ENCODE data around the gene CPEB4.

Gene CPEB4

DNA sequence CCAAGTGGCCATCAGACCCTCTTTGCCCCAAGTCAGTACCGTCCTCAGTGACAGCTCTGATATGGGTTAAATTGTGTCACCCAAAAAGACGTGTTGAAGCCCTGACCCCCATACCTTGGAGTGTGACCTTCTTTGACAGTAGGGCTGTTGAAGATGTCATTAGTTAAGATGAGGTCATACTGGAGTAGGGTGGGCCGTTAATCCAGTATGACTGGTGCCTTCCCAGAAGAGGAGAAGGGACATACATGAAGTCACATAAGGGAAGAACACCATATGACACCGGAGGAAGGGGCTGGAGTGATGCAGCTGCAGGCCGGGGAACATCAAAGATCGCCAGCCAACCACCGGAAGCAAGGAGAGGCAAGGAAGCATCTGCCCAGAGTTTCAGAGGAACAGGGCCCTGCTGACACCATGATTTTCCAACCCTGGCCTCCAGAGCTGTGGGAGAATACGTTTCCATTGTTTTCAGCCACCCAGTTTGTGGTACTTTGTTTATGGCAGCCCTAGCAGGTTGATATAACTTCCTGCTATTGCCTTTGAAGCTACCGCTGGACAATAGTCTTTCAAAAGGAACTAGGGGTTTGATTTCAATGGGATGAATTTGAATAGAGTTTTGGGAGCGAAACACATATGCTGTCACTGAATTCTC lies 36.4 kb upstream of the CPEB4 start:
- H3K36me3 ChIP-seq (ENCODE audit: control insufficient read depth in 2 of 2, insufficient read depth in 2 of 2, low read length in 2 of 2) = no peaks in the 10 kb centered on the region
- no peak overlapping the region for H3K9ac ChIP-seq (ENCODE audit: low read length in 2 of 2)
- H3K9me3 ChIP-seq (ENCODE audit: control insufficient read depth in 2 of 2, low read length in 2 of 2) = peaks cover 0 to 12% of the 10 kb centered on the region in 2 donors
- no peaks in the 10 kb centered on the region for H3K4me1 ChIP-seq (ENCODE audit: control insufficient read depth, insufficient read depth, low read length)
- H3K4me3 ChIP-seq (ENCODE audit: low read length in 2 of 2) = no peak overlapping the region
- no peak overlapping the region for H3K27ac ChIP-seq (ENCODE audit: low read length)
- no peaks in the 10 kb centered on the region for H3K27me3 ChIP-seq (ENCODE audit: control insufficient read depth in 1 of 2, insufficient read depth in 2 of 2, low read length in 2 of 2)

DNA sequence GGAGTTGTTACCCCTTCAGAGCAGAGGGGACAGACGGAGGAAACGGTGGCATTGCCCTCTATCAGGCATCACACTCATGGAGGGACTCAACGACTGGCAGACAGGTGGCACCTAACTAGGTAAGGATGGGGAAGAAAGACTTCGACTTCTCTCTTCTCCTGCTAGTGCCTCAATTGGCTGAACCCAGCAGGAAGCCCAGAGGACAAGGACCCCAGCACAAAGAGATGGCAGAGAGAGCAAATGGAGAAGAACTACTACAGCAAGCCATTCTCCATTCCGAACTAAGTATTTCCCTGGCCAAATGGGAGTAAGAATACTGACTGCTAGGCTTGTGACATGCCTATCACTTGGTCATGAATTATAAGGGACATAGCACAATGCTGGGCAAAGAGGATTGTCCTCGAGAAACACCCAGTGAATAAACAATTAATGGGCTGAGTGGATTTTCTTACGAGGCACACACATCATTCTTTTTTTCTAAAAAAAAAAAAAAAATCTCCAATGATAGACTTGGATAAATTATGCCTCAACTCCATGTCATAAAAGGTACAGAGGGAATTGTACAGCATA lies 35.3 kb upstream of the CPEB4 start:
- Histone ChIP-seq H3K27ac (ENCODE audit: low read length) (no peak overlapping the region), H3K4me1 (ENCODE audit: control insufficient read depth, insufficient read depth, low read length) (no peaks in the 10 kb centered on the region), H3K36me3 (ENCODE audit: control insufficient read depth in 2 of 2, insufficient read depth in 2 of 2, low read length in 2 of 2) (no peaks in the 10 kb centered on the region), H3K27me3 (ENCODE audit: control insufficient read depth in 1 of 2, insufficient read depth in 2 of 2, low read length in 2 of 2) (no peaks in the 10 kb centered on the region), H3K9ac (ENCODE audit: low read length in 2 of 2) (no peak overlapping the region), H3K4me3 (ENCODE audit: low read length in 2 of 2) (no peak overlapping the region), H3K9me3 (ENCODE audit: control insufficient read depth in 2 of 2, low read length in 2 of 2) (peaks cover 0 to 12% of the 10 kb centered on the region in 2 donors)

DNA sequence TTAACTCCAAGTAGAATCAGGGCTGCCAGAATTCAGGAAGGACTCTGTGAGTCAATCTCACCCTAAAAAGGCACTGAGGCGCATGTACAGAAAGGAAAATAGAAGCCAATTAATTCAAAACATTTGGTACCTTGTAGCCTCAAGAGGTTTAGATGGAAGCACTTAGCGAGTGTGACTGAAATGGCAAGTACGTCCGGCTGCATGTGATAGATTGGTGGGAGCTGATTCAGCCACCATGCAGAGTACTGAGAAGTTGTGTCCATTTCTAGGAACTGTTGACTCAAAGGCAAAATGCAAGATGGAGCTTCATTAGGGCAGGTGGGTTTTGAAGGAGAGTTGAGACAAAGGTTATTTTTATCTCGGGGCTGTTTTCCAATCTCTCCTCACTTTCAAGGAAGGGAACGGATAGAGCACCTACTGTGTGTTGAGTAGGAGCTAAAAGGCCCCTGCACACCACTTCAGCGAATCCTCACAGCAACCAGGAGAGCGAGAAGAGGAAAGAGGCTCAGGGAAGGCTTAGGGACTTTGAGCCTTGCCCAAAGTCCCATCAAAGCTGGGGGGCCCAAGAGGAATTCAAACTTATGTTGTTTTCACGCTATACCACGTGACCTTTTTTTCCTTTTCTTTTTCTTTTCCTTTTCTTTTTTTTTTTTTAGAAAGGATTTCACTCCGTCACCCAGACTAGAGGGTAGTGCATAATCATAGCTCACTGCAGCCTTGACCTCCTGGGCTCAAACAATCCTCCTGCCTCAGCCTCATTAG lies 34.6 kb upstream of the CPEB4 start:
- no peaks in the 10 kb centered on the region for H3K4me1 ChIP-seq (ENCODE audit: control insufficient read depth, insufficient read depth, low read length)
- H3K27me3 ChIP-seq (ENCODE audit: control insufficient read depth in 1 of 2, insufficient read depth in 2 of 2, low read length in 2 of 2) = no peaks in the 10 kb centered on the region
- no peaks in the 10 kb centered on the region for H3K36me3 ChIP-seq (ENCODE audit: control insufficient read depth in 2 of 2, insufficient read depth in 2 of 2, low read length in 2 of 2)
- peaks cover 0 to 7% of the 10 kb centered on the region in 2 donors for H3K9me3 ChIP-seq (ENCODE audit: control insufficient read depth in 2 of 2, low read length in 2 of 2)
- no peak overlapping the region for H3K9ac ChIP-seq (ENCODE audit: low read length in 2 of 2)
- H3K27ac ChIP-seq (ENCODE audit: low read length) = no peak overlapping the region
- H3K4me3 ChIP-seq (ENCODE audit: low read length in 2 of 2) = no peak overlapping the region

DNA sequence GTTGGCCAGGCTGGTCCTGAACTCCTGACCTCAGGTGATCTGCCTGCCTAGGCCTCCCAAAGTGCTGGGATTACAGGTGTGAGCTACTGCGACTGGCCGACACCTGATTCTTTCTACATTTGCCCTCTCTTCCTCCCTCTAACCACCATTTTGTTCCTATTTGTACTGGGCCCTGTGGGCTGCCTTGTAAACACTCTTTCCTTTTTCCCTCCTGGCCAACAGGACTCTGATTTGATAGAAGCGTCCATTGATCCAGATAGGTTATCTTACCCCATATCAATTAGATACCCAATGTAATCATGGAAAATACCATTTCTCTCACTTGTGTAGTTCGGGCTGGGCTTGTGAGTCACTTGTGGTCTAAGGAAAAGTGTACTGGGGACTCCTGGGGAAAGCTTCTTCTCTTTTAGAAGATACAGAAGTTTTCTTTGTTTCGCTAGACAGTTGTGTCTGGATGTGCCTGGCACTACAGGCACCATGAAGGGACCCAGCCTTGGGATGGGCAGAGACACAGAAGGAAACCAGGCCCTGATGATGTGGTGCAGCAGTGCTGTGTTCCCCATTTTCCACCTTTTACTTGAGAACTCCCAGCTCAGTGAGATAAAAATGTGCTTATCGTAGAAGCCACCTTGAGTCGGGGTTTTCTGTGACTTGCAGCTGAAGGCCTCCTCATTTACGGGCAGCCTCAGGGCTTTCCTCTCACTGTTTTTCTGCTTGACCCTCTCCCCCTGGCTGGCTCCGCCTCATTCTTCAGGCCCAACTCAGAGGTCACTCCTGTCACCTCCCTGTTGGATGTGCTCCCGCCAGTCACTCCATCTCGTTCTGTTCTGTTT lies 32.8 kb upstream of the CPEB4 start:
- no peak overlapping the region for H3K9ac ChIP-seq (ENCODE audit: low read length in 2 of 2)
- H3K4me3 ChIP-seq (ENCODE audit: low read length in 2 of 2) = no peak overlapping the region
- peaks cover 2% of the 10 kb centered on the region for H3K4me1 ChIP-seq (ENCODE audit: control insufficient read depth, insufficient read depth, low read length)
- H3K9me3 ChIP-seq (ENCODE audit: control insufficient read depth in 2 of 2, low read length in 2 of 2) = no peaks in the 10 kb centered on the region
- H3K27me3 ChIP-seq (ENCODE audit: control insufficient read depth in 1 of 2, insufficient read depth in 2 of 2, low read length in 2 of 2) = no peaks in the 10 kb centered on the region
- H3K27ac ChIP-seq (ENCODE audit: low read length) = no peak overlapping the region
- H3K36me3 ChIP-seq (ENCODE audit: control insufficient read depth in 2 of 2, insufficient read depth in 2 of 2, low read length in 2 of 2) = no peaks in the 10 kb centered on the region

DNA sequence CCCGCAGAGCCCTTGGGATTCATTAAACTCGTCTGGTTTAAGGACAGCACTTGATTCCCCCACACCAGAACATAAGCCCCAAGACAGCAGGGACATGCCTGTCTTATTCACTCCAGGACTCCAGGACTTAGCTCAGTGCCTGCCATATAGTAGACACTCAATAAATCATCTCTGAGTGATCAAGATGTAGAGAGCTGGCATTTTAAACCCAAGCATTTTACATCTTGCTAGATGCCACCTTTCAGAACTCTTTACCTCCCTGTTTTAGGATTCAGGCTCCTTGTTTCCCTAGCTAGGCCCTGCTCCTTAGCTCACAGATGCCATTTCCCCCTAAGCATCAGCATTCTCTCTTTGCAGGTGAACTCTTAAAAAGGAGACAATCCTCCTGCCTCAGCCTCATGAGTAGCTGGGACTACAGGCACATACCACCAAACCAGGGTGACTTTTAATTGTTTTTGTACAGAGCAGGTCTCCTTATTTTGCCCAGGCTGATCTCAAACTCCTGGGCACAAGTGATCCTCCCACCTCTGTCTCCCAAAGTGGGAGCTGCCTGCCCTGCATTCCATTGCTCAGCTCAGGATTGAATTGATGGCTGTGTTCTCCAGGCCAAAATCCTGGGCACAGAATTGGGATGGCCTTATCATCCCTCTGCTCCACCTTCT lies 32.0 kb upstream of the CPEB4 start:
- Histone ChIP-seq H3K9me3 (ENCODE audit: control insufficient read depth in 2 of 2, low read length in 2 of 2) (no peaks in the 10 kb centered on the region), H3K9ac (ENCODE audit: low read length in 2 of 2) (no peak overlapping the region), H3K4me3 (ENCODE audit: low read length in 2 of 2) (no peak overlapping the region), H3K4me1 (ENCODE audit: control insufficient read depth, insufficient read depth, low read length) (peaks cover 2% of the 10 kb centered on the region), H3K27me3 (ENCODE audit: control insufficient read depth in 1 of 2, insufficient read depth in 2 of 2, low read length in 2 of 2) (no peaks in the 10 kb centered on the region), H3K27ac (ENCODE audit: low read length) (no peak overlapping the region), H3K36me3 (ENCODE audit: control insufficient read depth in 2 of 2, insufficient read depth in 2 of 2, low read length in 2 of 2) (no peaks in the 10 kb centered on the region)

DNA sequence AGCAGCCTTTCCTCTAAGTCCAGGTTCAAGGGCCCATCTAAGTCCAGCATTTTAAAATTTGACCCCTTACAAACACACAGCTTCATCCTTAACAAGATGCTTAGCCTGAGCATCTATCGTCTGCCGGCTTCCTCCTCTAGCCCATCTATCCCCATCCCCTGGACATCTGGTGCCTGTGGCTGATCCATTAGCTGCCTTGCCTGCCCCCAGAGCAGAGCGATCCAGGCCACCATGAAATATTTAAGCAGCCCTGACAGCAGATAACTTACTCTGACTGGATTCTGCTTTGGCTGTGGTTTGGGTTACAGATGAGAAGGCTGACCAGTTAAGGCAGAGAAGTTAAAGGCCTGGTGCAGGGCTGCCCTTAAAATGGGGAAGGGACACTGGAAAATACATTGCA lies 30.9 kb upstream of the CPEB4 start:
- Histone ChIP-seq H3K4me1 (ENCODE audit: control insufficient read depth, insufficient read depth, low read length) (peaks cover 2% of the 10 kb centered on the region), H3K36me3 (ENCODE audit: control insufficient read depth in 2 of 2, insufficient read depth in 2 of 2, low read length in 2 of 2) (no peaks in the 10 kb centered on the region), H3K9me3 (ENCODE audit: control insufficient read depth in 2 of 2, low read length in 2 of 2) (no peaks in the 10 kb centered on the region), H3K27me3 (ENCODE audit: control insufficient read depth in 1 of 2, insufficient read depth in 2 of 2, low read length in 2 of 2) (no peaks in the 10 kb centered on the region), H3K9ac (ENCODE audit: low read length in 2 of 2) (no peak overlapping the region), H3K27ac (ENCODE audit: low read length) (no peak overlapping the region), H3K4me3 (ENCODE audit: low read length in 2 of 2) (no peak overlapping the region)

DNA sequence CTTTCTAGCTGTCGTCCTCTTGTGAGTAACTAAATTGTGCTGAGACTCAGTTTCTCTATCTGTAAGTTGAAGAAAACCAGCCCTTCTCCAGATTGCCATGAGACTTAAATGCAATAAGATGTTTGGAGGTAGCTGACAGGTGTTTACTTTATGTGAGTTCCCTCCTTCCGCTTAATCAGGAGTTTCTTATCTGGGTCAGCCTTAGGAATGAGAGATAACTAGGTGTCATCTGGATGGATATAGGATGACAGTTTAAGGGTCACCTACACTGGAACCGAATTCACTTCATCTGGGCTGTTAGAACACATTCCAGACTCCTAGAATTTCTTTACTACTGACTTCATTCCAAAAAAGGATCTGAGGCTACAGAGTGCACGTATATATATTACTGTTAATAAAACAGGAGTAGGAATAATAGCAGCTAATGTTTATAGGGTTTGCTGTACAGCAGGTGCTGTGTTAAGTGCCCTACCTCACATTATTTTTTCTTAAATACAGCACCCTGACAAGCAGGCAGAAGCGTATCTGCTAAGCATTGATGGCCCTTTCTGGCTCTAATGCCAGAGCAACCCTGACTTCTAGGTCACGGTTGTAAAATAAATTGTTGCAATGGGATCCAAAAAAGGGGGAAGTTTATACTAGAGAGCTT lies 30.0 kb upstream of the CPEB4 start:
- no peak overlapping the region for H3K27ac ChIP-seq (ENCODE audit: low read length)
- H3K4me3 ChIP-seq (ENCODE audit: low read length in 2 of 2) = no peak overlapping the region
- H3K4me1 ChIP-seq (ENCODE audit: control insufficient read depth, insufficient read depth, low read length) = peaks cover 2% of the 10 kb centered on the region
- H3K36me3 ChIP-seq (ENCODE audit: control insufficient read depth in 2 of 2, insufficient read depth in 2 of 2, low read length in 2 of 2) = no peaks in the 10 kb centered on the region
- no peaks in the 10 kb centered on the region for H3K27me3 ChIP-seq (ENCODE audit: control insufficient read depth in 1 of 2, insufficient read depth in 2 of 2, low read length in 2 of 2)
- H3K9ac ChIP-seq (ENCODE audit: low read length in 2 of 2) = no peak overlapping the region
- no peaks in the 10 kb centered on the region for H3K9me3 ChIP-seq (ENCODE audit: control insufficient read depth in 2 of 2, low read length in 2 of 2)

DNA sequence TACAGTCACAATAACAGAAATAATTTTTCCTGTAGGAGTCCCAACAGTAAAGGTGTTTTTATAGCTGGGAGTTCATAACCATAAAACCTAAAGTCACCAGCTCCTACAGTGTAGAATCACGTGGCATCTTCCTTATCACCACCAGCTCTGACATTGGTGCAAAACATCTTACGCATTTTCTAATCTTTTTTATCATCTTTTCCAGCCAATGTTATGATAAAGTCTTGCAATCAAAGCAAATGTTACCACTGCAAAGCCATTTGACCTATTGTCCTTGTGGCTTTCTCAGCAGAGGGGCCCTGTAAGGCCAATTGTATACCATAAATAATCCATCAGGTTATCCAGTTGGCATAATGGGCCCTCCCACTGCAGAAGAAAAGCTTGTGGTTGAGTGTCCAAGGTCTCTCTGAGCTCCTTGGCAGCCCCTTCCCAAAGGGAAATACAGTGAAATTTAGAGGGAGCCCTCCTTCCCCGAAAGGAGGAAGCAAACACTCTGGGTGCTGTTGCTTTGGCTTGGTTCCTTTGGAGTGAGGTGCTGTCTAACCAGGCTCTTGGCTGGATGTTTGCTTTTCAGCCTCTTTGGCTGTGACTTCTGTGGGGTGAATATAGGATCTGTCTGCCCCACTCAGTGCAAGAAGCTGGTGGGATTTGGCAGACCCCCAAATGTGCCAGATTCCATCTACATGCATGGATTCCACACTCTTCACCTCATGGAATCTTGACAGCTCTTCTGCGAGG lies 29.3 kb upstream of the CPEB4 start:
- Histone ChIP-seq H3K27me3 (ENCODE audit: control insufficient read depth in 1 of 2, insufficient read depth in 2 of 2, low read length in 2 of 2) (no peaks in the 10 kb centered on the region), H3K9ac (ENCODE audit: low read length in 2 of 2) (no peak overlapping the region), H3K36me3 (ENCODE audit: control insufficient read depth in 2 of 2, insufficient read depth in 2 of 2, low read length in 2 of 2) (no peaks in the 10 kb centered on the region), H3K9me3 (ENCODE audit: control insufficient read depth in 2 of 2, low read length in 2 of 2) (no peaks in the 10 kb centered on the region), H3K4me1 (ENCODE audit: control insufficient read depth, insufficient read depth, low read length) (peaks cover 2% of the 10 kb centered on the region), H3K27ac (ENCODE audit: low read length) (no peak overlapping the region), H3K4me3 (ENCODE audit: low read length in 2 of 2) (no peak overlapping the region)

DNA sequence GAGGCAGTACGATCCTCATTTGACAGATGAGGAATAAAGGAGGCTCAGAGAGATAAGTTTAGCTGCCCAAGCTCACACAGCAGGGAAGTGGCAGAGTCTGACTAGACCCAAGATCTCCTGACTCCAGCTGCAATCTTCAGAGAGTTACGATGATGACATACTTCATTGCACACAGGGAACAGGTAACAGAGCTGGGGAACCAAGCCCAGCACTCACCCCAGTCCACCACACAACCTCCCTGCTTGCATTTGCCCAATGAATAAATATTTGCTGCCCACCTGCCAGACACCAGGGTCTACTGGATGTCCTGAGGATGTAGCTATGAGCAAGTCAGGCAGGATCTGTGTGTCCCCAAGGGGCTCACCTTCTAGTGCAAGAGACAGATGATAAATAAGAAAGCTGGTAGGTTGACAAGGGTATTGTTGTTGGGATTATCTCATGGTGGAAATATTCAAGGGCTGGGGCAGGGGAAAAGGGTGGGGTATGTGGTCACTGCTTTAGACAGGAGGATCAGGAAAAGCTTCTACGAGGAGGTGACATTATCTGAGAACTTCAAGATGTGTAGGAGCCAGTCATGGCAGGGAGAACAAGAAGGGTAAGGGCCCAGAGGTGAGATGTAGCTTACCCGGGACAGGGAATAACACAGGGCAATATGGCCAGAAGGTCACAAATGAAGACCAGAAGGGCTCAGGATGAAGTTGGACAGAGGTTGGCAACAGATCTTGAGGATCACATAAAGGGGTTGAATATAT lies 28.6 kb upstream of the CPEB4 start:
- H3K4me3 ChIP-seq (ENCODE audit: low read length in 2 of 2) = no peak overlapping the region
- no peaks in the 10 kb centered on the region for H3K9me3 ChIP-seq (ENCODE audit: control insufficient read depth in 2 of 2, low read length in 2 of 2)
- no peak overlapping the region for H3K27ac ChIP-seq (ENCODE audit: low read length)
- peaks cover 2% of the 10 kb centered on the region for H3K4me1 ChIP-seq (ENCODE audit: control insufficient read depth, insufficient read depth, low read length)
- no peak overlapping the region for H3K9ac ChIP-seq (ENCODE audit: low read length in 2 of 2)
- H3K36me3 ChIP-seq (ENCODE audit: control insufficient read depth in 2 of 2, insufficient read depth in 2 of 2, low read length in 2 of 2) = no peaks in the 10 kb centered on the region
- H3K27me3 ChIP-seq (ENCODE audit: control insufficient read depth in 1 of 2, insufficient read depth in 2 of 2, low read length in 2 of 2) = no peaks in the 10 kb centered on the region

All from stomach smooth muscle (tissue), 2 donors.